CD1c-positive myeloid dendritic cell (primary cell): Measurements from ENCODE around the gene PSME3IP1.
A peak's percentile ranks its signal among the peaks of the same experiment; 100 is the strongest.
"Not testable (repeated sequence)": the region's sequence is repeated elsewhere in the genome, so short reads cannot be mapped to it uniquely, and the experiment has no call there.

Source experiments
- DNase-seq: peaks from one replicate; pipeline ENCODE4 v3.0.0-alpha.2; 2016; ENCODE audit errors: extremely low spot score

PSME3IP1 gene

GRCh38 chr16:57196753-57197152 lies 10.9 kb upstream of the PSME3IP1 start:
- no peak for DNase-seq

- no peak for DNase-seq
Observed at GRCh38 chr16:57196286-57196685, 10.4 kb upstream of the PSME3IP1 start.

GRCh38 chr16:57194512-57194911 lies 8.7 kb upstream of the PSME3IP1 start:
- no peak for DNase-seq

GRCh38 chr16:57192720-57193486 lies 7.1 kb upstream of the PSME3IP1 start:
- no peak for DNase-seq

- DNase-seq = no peak
Observed at GRCh38 chr16:57192146-57192545, 6.3 kb upstream of the PSME3IP1 start.

- no peak for DNase-seq
Observed at GRCh38 chr16:57191056-57191571, 5.3 kb upstream of the PSME3IP1 start.

GRCh38 chr16:57190136-57190535 lies 4.3 kb upstream of the PSME3IP1 start:
- no peak for DNase-seq

GRCh38 chr16:57189527-57189926 lies 3.7 kb upstream of the PSME3IP1 start:
- not testable (repeated sequence) for DNase-seq

GRCh38 chr16:57188711-57189002 lies 2.8 kb upstream of the PSME3IP1 start:
- no peak for DNase-seq

- not testable (repeated sequence) for DNase-seq
Observed at GRCh38 chr16:57187902-57188710, 2.3 kb upstream of the PSME3IP1 start.

GRCh38 chr16:57186872-57187854 lies 1.3 kb upstream of the PSME3IP1 start:
- peak; percentile 3 for DNase-seq

GRCh38 chr16:57185446-57185944 lies 344 bp downstream of the PSME3IP1 start:
- peak; percentile 35 for DNase-seq

GRCh38 chr16:57184887-57185445 lies 873 bp downstream of the PSME3IP1 start:
- no peak for DNase-seq

- DNase-seq = no peak
Observed at GRCh38 chr16:57184113-57184512, 1.7 kb downstream of the PSME3IP1 start.

- DNase-seq = no peak
Observed at GRCh38 chr16:57179215-57179828, 6.5 kb downstream of the PSME3IP1 start.

- no peak for DNase-seq
Observed at GRCh38 chr16:57178793-57179212, 7.0 kb downstream of the PSME3IP1 start.

- no peak for DNase-seq
Observed at GRCh38 chr16:57178196-57178595, 7.6 kb downstream of the PSME3IP1 start.

- no peak for DNase-seq
Observed at GRCh38 chr16:57175896-57176295, 9.9 kb downstream of the PSME3IP1 start.

- no peak for DNase-seq
Observed at GRCh38 chr16:57172721-57173290, 13.0 kb downstream of the PSME3IP1 start.

GRCh38 chr16:57169327-57169726 lies 16.5 kb downstream of the PSME3IP1 start:
- no peak for DNase-seq
